ENCODE measurements around the gene NYNRIN.
"Not testable (repeated sequence)": the region's sequence is repeated elsewhere in the genome, so short reads cannot be mapped to it uniquely, and the experiment has no call there.

NYNRIN gene

GRCh38 chr14:24398653-24399446 is at the start of gene NYNRIN:
Gene NYNRIN, plus strand, starts transcription at chr14:24399003. Its CDS starts 244 bp downstream, at chr14:24399247.
- H3K9ac ChIP-seq (ENCODE audit: low read length) = no peak within 1 kb of the TSS
- H3K27ac ChIP-seq (ENCODE audit: low read depth, low read length) = peak within 1 kb of the TSS; percentile 58
- H3K4me3 ChIP-seq (ENCODE audit: low read length) = peak within 1 kb of the TSS; percentile 65
- peaks cover 13% of the 10 kb centered on the region for H3K4me1 ChIP-seq (ENCODE audit: control insufficient read depth, insufficient read depth, low read length)
- H3K27me3 ChIP-seq (ENCODE audit: control insufficient read depth, insufficient read depth, low read length) = no peaks in the 10 kb centered on the region
- no peaks in the 10 kb centered on the region for H3K36me3 ChIP-seq (ENCODE audit: control insufficient read depth, insufficient read depth, low read length)

DNA sequence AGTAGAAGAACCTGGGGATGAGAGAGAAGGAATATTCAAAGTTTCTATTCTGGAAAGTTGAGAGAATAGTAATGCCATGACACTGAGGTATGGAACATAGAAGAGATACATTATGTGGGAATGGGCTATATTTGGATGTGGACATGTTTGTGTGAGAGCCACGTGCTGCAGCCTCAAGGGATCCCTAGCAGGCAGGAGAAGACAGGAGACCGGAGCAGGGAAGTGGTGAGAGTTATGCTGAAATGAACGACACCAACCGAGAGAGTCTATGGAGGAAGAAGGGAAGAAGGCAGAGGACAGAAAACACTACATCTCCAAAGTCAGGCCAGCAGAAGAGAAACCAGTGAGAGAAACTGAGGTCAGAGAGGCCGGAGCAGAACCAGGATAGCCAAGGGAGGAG is 49.1 kb upstream of the NYNRIN start:
- Histone ChIP-seq H3K4me3 (ENCODE audit: low read length) (no peak overlapping the region), H3K27me3 (ENCODE audit: control insufficient read depth, insufficient read depth, low read length) (no peaks in the 10 kb centered on the region), H3K27ac (ENCODE audit: low read depth, low read length) (no peak overlapping the region), H3K36me3 (ENCODE audit: control insufficient read depth, insufficient read depth, low read length) (no peaks in the 10 kb centered on the region), H3K4me1 (ENCODE audit: control insufficient read depth, insufficient read depth, low read length) (no peaks in the 10 kb centered on the region), H3K9ac (ENCODE audit: low read length) (no peak overlapping the region)

DNA sequence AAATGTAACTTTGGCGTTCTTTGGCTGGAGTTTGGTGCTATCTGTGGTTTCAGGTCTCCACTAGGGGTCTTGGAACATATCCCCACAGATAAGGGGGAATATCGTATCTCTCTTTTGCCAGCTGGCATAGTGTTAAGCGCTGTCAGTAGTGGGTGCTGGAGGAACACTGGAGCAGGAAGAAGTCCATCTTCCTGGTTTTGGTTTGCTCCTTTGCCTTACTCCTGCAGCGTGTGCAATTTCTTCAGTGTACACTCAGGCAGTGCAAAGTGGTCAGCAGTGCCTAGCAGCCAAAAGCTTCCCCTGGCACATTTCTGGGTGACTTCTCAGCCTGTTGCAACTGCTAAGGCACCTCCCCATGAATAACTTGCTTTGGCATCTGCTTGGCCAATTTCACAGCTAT is 47.3 kb upstream of the NYNRIN start:
- Histone ChIP-seq H3K36me3 (ENCODE audit: control insufficient read depth, insufficient read depth, low read length) (no peaks in the 10 kb centered on the region), H3K27me3 (ENCODE audit: control insufficient read depth, insufficient read depth, low read length) (no peaks in the 10 kb centered on the region), H3K4me1 (ENCODE audit: control insufficient read depth, insufficient read depth, low read length) (no peaks in the 10 kb centered on the region), H3K9ac (ENCODE audit: low read length) (no peak overlapping the region), H3K4me3 (ENCODE audit: low read length) (no peak overlapping the region), H3K27ac (ENCODE audit: low read depth, low read length) (no peak overlapping the region)

DNA sequence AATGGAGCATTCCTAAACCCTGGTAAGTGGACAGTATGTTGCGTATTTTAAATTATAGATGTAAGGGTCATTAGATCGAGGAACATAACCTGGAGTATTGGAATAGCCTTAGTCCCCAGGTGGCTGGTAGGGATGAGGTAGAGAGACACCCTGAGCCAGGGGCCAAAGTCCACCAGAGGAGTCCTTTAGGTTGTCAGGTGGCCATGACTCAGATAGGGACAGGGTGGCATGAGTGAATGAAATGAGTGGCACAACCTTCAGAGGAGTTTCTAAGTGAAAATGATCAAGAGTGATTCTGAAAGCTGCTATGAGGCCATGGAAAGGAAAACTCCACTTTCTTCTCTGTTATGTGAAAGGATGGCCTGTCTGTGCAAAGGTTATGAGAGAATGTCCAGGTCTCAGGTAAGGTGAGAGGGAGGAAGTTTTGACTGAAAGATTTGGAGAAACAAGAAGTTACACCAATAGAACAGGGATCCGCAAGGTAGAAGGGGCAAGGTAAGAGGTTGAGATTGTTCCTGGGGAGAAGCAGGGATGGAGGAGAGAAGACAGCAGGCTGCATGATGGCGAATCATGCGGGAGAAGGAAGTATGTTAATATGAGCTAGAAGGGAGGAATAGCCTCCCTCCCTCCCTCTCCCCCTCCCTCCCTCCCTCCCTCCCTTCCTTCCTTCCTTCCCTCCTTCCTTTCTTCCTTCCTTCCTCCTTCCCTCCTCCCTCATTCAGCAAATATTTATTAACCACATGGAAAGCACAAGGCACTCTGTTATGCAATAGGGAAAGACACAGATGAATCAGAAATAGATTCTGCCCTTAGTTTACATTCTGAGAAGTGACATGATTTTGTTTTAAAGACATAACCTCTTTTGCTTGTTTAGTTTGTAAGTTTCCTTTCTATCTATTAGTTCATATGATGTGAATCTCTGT is 45.0 kb upstream of the NYNRIN start:
- H3K4me1 ChIP-seq (ENCODE audit: control insufficient read depth, insufficient read depth, low read length) = no peaks in the 10 kb centered on the region
- no peak overlapping the region for H3K4me3 ChIP-seq (ENCODE audit: low read length)
- no peaks in the 10 kb centered on the region for H3K36me3 ChIP-seq (ENCODE audit: control insufficient read depth, insufficient read depth, low read length)
- H3K9ac ChIP-seq (ENCODE audit: low read length) = no peak overlapping the region
- H3K27me3 ChIP-seq (ENCODE audit: control insufficient read depth, insufficient read depth, low read length) = no peaks in the 10 kb centered on the region
- H3K27ac ChIP-seq (ENCODE audit: low read depth, low read length) = no peak overlapping the region

- not testable (repeated sequence) for H3K4me3 ChIP-seq (ENCODE audit: low read length); H3K27me3 ChIP-seq (ENCODE audit: control insufficient read depth, insufficient read depth, low read length); H3K27ac ChIP-seq (ENCODE audit: low read depth, low read length); H3K4me1 ChIP-seq (ENCODE audit: control insufficient read depth, insufficient read depth, low read length); H3K9ac ChIP-seq (ENCODE audit: low read length); H3K36me3 ChIP-seq (ENCODE audit: control insufficient read depth, insufficient read depth, low read length)
These were observed 44.3 kb upstream of the NYNRIN start for GRCh38 chr14:24354482-24354825.

DNA sequence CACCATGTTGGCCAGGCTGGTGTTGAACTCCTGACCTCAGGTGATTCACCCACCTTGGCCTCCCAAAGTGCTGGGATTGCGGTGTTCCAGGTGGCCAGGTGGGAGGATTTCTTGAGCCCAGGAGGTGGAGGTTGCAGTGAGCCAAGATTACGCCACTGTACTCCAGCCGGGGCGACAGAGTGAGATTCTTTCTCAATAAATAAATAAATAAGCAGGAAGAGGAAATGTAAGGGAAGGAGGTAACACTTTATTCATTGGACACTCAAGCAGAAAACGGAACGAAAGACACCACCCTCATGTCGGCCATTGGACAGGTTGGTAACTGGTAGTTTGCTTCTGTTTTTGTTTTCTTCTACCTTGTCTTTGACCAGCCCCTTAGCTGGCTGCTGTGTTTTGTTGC is 43.8 kb upstream of the NYNRIN start:
- Histone ChIP-seq H3K4me1 (ENCODE audit: control insufficient read depth, insufficient read depth, low read length) (no peaks in the 10 kb centered on the region), H3K4me3 (ENCODE audit: low read length) (no peak overlapping the region), H3K9ac (ENCODE audit: low read length) (no peak overlapping the region), H3K27me3 (ENCODE audit: control insufficient read depth, insufficient read depth, low read length) (no peaks in the 10 kb centered on the region), H3K36me3 (ENCODE audit: control insufficient read depth, insufficient read depth, low read length) (no peaks in the 10 kb centered on the region), H3K27ac (ENCODE audit: low read depth, low read length) (no peak overlapping the region)

DNA sequence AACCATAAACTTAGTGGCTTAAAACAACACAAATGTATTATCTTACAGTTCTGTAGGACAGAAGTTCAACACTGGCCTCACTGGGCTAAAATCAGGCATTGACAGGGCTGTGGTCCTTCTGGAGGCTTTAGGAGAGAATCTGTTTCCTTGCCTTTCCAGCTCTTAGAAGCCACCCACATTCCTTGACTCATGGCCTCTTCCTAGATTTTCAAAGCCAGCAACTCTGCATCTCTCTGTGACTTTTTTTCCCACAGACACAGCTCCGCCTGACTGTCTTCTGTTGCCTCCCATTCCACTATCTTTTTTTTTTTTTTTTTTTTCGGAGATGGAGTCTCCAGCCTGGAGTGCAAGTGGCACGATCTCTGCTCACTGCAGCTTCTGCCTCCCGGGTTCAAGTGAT is 42.6 kb upstream of the NYNRIN start:
- Histone ChIP-seq H3K4me3 (ENCODE audit: low read length) (no peak overlapping the region), H3K27ac (ENCODE audit: low read depth, low read length) (no peak overlapping the region), H3K27me3 (ENCODE audit: control insufficient read depth, insufficient read depth, low read length) (no peaks in the 10 kb centered on the region), H3K9ac (ENCODE audit: low read length) (no peak overlapping the region), H3K4me1 (ENCODE audit: control insufficient read depth, insufficient read depth, low read length) (no peaks in the 10 kb centered on the region), H3K36me3 (ENCODE audit: control insufficient read depth, insufficient read depth, low read length) (no peaks in the 10 kb centered on the region)

GRCh38 chr14:24360281-24360680 is 38.5 kb upstream of the NYNRIN start:
- H3K36me3 ChIP-seq (ENCODE audit: control insufficient read depth, insufficient read depth, low read length) = no peaks in the 10 kb centered on the region
- peaks cover under 1% of the 10 kb centered on the region for H3K4me1 ChIP-seq (ENCODE audit: control insufficient read depth, insufficient read depth, low read length)
- H3K4me3 ChIP-seq (ENCODE audit: low read length) = no peak overlapping the region
- no peak overlapping the region for H3K27ac ChIP-seq (ENCODE audit: low read depth, low read length)
- no peak overlapping the region for H3K9ac ChIP-seq (ENCODE audit: low read length)
- H3K27me3 ChIP-seq (ENCODE audit: control insufficient read depth, insufficient read depth, low read length) = no peaks in the 10 kb centered on the region

DNA sequence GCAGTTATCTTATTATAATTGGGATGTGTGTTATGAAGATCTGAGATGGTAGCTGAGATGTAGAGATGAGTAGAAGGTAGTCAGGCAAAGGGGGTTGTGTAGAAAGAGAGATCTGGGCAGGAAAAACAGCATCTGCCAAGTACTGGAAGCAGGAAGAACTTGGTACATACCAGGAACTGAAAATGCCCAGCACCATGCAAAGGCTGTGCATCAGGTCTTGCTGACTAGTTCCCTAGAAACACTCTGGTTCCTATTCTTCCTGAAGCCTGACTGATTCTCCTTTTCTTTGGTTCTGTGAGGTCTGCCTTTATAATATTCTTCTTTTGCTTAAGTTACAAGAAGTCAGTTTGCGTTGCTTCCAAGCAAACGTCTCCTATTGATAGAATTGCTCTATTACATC is 37.5 kb upstream of the NYNRIN start:
- Histone ChIP-seq H3K4me3 (ENCODE audit: low read length) (no peak overlapping the region), H3K27ac (ENCODE audit: low read depth, low read length) (no peak overlapping the region)

GRCh38 chr14:24362241-24362960 is 36.4 kb upstream of the NYNRIN start:
- Histone ChIP-seq H3K4me1 (ENCODE audit: control insufficient read depth, insufficient read depth, low read length) (peaks cover 11% of the 10 kb centered on the region), H3K4me3 (ENCODE audit: low read length) (no peak overlapping the region), H3K36me3 (ENCODE audit: control insufficient read depth, insufficient read depth, low read length) (no peaks in the 10 kb centered on the region), H3K27ac (ENCODE audit: low read depth, low read length) (no peak overlapping the region), H3K9ac (ENCODE audit: low read length) (no peak overlapping the region), H3K27me3 (ENCODE audit: control insufficient read depth, insufficient read depth, low read length) (no peaks in the 10 kb centered on the region)

More for the DNA sequence above, 37.5 kb upstream of the NYNRIN start:
- no peaks in the 10 kb centered on the region for H3K27me3 ChIP-seq (ENCODE audit: control insufficient read depth, insufficient read depth, low read length)
- no peak overlapping the region for H3K9ac ChIP-seq (ENCODE audit: low read length)
- H3K36me3 ChIP-seq (ENCODE audit: control insufficient read depth, insufficient read depth, low read length) = no peaks in the 10 kb centered on the region
- peaks cover 8% of the 10 kb centered on the region for H3K4me1 ChIP-seq (ENCODE audit: control insufficient read depth, insufficient read depth, low read length)

DNA sequence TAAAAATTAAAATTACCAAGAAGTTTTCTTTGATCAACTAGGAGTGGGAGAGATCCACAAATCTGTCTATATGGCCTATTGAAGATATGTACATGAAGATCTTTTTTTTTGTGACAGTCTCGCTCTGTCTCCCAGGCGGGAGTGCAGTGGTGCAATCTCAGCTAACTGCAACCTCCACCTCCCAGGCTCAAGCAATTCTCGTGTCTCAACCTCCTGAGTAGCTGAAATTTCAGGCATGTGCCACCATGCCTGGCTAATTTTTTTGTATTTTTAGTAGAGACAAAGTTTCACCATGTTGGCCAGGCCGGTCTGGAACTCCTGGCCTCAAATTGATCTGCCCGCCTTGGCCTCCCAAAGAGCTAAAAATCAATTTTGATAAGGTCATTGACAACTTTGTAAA is 35.4 kb upstream of the NYNRIN start:
- H3K27me3 ChIP-seq (ENCODE audit: control insufficient read depth, insufficient read depth, low read length) = no peaks in the 10 kb centered on the region
- no peak overlapping the region for H3K27ac ChIP-seq (ENCODE audit: low read depth, low read length)
- no peak overlapping the region for H3K9ac ChIP-seq (ENCODE audit: low read length)
- H3K4me3 ChIP-seq (ENCODE audit: low read length) = no peak overlapping the region
- peaks cover 14% of the 10 kb centered on the region for H3K4me1 ChIP-seq (ENCODE audit: control insufficient read depth, insufficient read depth, low read length)
- H3K36me3 ChIP-seq (ENCODE audit: control insufficient read depth, insufficient read depth, low read length) = no peaks in the 10 kb centered on the region

- Histone ChIP-seq H3K9ac (ENCODE audit: low read length) (no peak overlapping the region), H3K4me1 (ENCODE audit: control insufficient read depth, insufficient read depth, low read length) (peaks cover 14% of the 10 kb centered on the region), H3K4me3 (ENCODE audit: low read length) (no peak overlapping the region), H3K27ac (ENCODE audit: low read depth, low read length) (peak overlapping the region; percentile 99), H3K36me3 (ENCODE audit: control insufficient read depth, insufficient read depth, low read length) (no peaks in the 10 kb centered on the region), H3K27me3 (ENCODE audit: control insufficient read depth, insufficient read depth, low read length) (no peaks in the 10 kb centered on the region)
These were observed 34.0 kb upstream of the NYNRIN start for GRCh38 chr14:24364841-24365240.

Data from rectal smooth muscle tissue (tissue), 1 donor.